ENCODE results near the gene ANO6. TPM values are rescaled to one million over a fixed set of nuclear protein-coding genes. Genes with fewer than 3 reads are reported as not detected.

The ANO6 gene
- polyA plus RNA-seq, 4 donors = 19.9 to 63.3 (median 29.8) TPM

DNA sequence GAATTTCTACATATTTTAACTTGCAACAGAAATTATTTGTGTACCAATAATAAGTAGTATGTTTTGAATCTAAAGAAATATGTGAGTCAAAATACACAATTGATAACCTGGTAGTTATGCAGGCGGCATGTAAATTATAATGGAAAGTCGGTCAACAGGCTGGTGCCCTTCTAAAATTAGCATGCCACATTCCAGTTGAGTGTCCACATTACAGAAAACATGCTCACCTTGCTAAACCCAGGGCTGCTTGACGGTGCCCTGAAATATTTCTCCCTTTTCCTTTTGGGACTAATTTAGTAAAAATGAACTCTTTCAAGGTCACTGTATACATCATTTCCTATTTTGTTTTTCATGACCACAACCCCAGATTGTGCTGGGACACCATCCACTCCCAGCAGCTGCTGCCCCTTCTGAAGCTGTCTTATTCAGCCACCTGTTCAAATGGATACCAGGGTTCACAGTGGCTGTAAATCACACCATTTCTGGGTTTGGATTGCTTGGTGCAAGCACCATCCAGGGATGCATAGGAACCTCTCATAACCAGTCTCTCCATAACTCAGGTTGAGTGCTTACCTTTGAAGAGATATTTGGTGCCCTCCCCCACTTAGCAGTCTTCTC, 110.6 kb downstream of the ANO6 start:
- no peaks in the 10 kb centered on the region for H3K4me1 ChIP-seq (ENCODE audit: control insufficient read depth in 3 of 3, insufficient read depth in 2 of 3, low read depth in 1 of 3, low read length in 2 of 3)
- peaks cover 0 to 4% (median 0%) of the 10 kb centered on the region in 3 donors for H3K36me3 ChIP-seq (ENCODE audit: control insufficient read depth in 3 of 3, insufficient read depth in 2 of 3, low read depth in 1 of 3, low read length in 3 of 3)
- DNase-seq (no peak), FAIRE-seq (no peak)
- H3K9me3 ChIP-seq (ENCODE audit: control insufficient read depth in 2 of 2, insufficient read depth in 1 of 2, low read depth in 1 of 2, low read length in 1 of 2) = no peaks in the 10 kb centered on the region
- no peaks in the 10 kb centered on the region for H3K27me3 ChIP-seq (ENCODE audit: control insufficient read depth in 3 of 3, insufficient read depth in 3 of 3, low read length in 3 of 3)
- no peak overlapping the region for H3K27ac ChIP-seq (ENCODE audit: low read depth in 1 of 3, low read length in 2 of 3)
- H3K4me3 ChIP-seq (ENCODE audit: low read depth in 1 of 3, low read length in 3 of 3) = no peak overlapping the region
- WGBS, 3 donors = 90 to 96% (median 94%) methylated on average over 3 of the region's 3 CpGs

DNA sequence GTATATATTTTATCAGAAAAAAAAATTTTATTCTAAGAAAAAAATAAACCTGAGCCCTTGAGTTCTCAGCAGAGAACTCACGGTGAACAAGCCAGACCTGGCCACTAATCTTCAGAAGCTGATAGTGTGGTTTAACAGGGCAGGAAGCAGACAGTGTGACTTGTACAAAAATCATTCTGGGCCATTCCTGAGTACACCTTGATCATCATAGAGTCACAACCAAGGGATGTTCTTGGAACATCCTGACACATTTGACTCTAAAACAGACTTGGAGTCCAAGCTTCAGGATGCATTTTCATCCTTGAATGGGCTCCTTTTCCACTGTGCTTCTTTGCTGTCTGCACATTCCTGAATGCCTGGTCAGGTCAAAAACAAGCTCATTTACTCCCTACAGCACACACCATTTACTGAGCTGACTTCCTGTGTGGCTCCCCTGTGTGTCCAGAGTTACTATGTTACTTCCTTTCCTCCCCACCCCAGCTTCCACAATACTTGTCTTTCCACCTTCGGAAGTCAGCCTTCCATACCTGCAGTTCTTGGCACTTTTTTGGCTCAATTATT, 112.0 kb downstream of the ANO6 start:
- Histone ChIP-seq H3K27ac (ENCODE audit: low read depth in 1 of 3, low read length in 2 of 3) (no peak overlapping the region), H3K9me3 (ENCODE audit: control insufficient read depth in 2 of 2, insufficient read depth in 1 of 2, low read depth in 1 of 2, low read length in 1 of 2) (no peaks in the 10 kb centered on the region), H3K27me3 (ENCODE audit: control insufficient read depth in 3 of 3, insufficient read depth in 3 of 3, low read length in 3 of 3) (no peaks in the 10 kb centered on the region), H3K4me1 (ENCODE audit: control insufficient read depth in 3 of 3, insufficient read depth in 2 of 3, low read depth in 1 of 3, low read length in 2 of 3) (no peaks in the 10 kb centered on the region), H3K4me3 (ENCODE audit: low read depth in 1 of 3, low read length in 3 of 3) (no peak overlapping the region), H3K36me3 (ENCODE audit: control insufficient read depth in 3 of 3, insufficient read depth in 2 of 3, low read depth in 1 of 3, low read length in 3 of 3) (peaks cover 0 to 9% (median 0%) of the 10 kb centered on the region in 3 donors)
- FAIRE-seq (no peak), DNase-seq (no peak)
- 87 to 94% (median 93%) methylated on average over 2 of the region's 2 CpGs for WGBS, 3 donors

DNA sequence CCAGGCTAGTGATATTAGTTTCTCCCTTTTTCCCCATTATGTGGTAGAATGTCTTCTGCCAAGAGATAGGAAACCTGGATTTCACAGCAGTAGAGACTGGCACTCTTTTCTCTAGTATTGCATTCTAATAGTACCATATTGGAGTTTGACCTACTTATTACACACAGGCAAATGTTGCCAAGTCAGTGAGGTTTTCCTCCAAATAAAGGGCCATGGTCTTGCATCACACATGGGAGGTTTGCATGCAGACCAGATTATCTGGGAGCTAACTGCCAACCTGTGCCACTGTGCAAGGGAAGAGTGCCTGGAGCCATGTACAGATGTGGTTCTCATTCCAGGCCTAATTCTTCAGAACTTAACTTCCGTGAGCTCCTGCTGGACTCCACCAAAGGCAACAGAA, 113.3 kb downstream of the ANO6 start:
- 91 to 100% (median 97%) methylated on average over 1 of the region's 1 CpG for WGBS, 3 donors
- Histone ChIP-seq H3K27me3 (ENCODE audit: control insufficient read depth in 3 of 3, insufficient read depth in 3 of 3, low read length in 3 of 3) (no peaks in the 10 kb centered on the region), H3K36me3 (ENCODE audit: control insufficient read depth in 3 of 3, insufficient read depth in 2 of 3, low read depth in 1 of 3, low read length in 3 of 3) (peaks cover 0 to 9% (median 0%) of the 10 kb centered on the region in 3 donors), H3K27ac (ENCODE audit: low read depth in 1 of 3, low read length in 2 of 3) (no peak overlapping the region), H3K4me1 (ENCODE audit: control insufficient read depth in 3 of 3, insufficient read depth in 2 of 3, low read depth in 1 of 3, low read length in 2 of 3) (no peaks in the 10 kb centered on the region), H3K4me3 (ENCODE audit: low read depth in 1 of 3, low read length in 3 of 3) (no peak overlapping the region), H3K9me3 (ENCODE audit: control insufficient read depth in 2 of 2, insufficient read depth in 1 of 2, low read depth in 1 of 2, low read length in 1 of 2) (no peaks in the 10 kb centered on the region)
- no peak for FAIRE-seq
- DNase-seq = no peak

DNA sequence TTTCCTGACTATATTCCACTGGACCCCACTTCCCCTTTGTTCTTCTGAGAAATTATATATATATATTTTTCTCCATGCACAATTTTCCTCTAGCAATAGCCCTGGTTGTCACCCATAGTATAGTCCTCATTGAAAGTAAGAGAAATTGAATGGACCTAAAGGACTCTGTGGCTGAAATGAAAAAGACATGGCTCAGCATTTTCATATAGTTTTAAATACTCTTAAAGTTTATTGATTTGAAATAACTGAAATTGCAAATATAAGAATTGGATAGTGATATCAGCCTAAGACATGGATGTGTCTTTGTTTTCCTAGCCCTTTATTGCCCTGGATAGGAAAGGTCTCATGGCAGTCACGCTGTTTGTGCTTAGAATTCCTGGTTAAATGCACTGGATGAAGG, 113.8 kb downstream of the ANO6 start:
- H3K4me1 ChIP-seq (ENCODE audit: control insufficient read depth in 3 of 3, insufficient read depth in 2 of 3, low read depth in 1 of 3, low read length in 2 of 3) = no peaks in the 10 kb centered on the region
- H3K27me3 ChIP-seq (ENCODE audit: control insufficient read depth in 3 of 3, insufficient read depth in 3 of 3, low read length in 3 of 3) = no peaks in the 10 kb centered on the region
- FAIRE-seq = no peak
- H3K27ac ChIP-seq (ENCODE audit: low read depth in 1 of 3, low read length in 2 of 3) = no peak overlapping the region
- H3K9me3 ChIP-seq (ENCODE audit: control insufficient read depth in 2 of 2, insufficient read depth in 1 of 2, low read depth in 1 of 2, low read length in 1 of 2) = no peaks in the 10 kb centered on the region
- H3K36me3 ChIP-seq (ENCODE audit: control insufficient read depth in 3 of 3, insufficient read depth in 2 of 3, low read depth in 1 of 3, low read length in 3 of 3) = peaks cover 0 to 7% (median 0%) of the 10 kb centered on the region in 3 donors
- no peak for DNase-seq
- 91 to 100% (median 98%) methylated on average over 1 of the region's 1 CpG for WGBS, 3 donors
- no peak overlapping the region for H3K4me3 ChIP-seq (ENCODE audit: low read depth in 1 of 3, low read length in 3 of 3)

DNA sequence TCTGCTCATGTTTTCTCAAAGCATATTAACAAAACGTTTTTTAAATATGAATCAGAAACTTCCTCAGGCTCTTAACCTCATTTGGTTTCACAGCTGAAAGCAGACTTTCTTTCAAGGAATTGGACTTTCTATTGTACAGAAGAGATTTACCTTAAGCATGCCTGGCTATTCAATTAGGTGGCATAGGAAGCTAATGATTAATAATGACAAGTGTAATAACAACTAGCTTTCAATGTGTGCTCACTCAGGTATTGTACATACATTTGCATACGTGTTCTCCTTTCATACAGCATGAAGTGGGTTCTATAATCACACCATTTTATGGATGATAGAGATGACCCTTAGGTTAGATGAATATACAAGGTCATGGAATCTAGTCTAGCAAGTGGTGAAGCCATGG, 115.7 kb downstream of the ANO6 start:
- Histone ChIP-seq H3K4me1 (ENCODE audit: control insufficient read depth in 3 of 3, insufficient read depth in 2 of 3, low read depth in 1 of 3, low read length in 2 of 3) (no peaks in the 10 kb centered on the region), H3K4me3 (ENCODE audit: low read depth in 1 of 3, low read length in 3 of 3) (no peak overlapping the region), H3K9me3 (ENCODE audit: control insufficient read depth in 2 of 2, insufficient read depth in 1 of 2, low read depth in 1 of 2, low read length in 1 of 2) (no peaks in the 10 kb centered on the region), H3K36me3 (ENCODE audit: control insufficient read depth in 3 of 3, insufficient read depth in 2 of 3, low read depth in 1 of 3, low read length in 3 of 3) (peaks cover 0 to 5% (median 0%) of the 10 kb centered on the region in 3 donors), H3K27me3 (ENCODE audit: control insufficient read depth in 3 of 3, insufficient read depth in 3 of 3, low read length in 3 of 3) (no peaks in the 10 kb centered on the region), H3K27ac (ENCODE audit: low read depth in 1 of 3, low read length in 2 of 3) (no peak overlapping the region)
- FAIRE-seq = no peak
- DNase-seq = no peak
- WGBS, 3 donors = 67 to 73% (median 72%) methylated on average over 2 of the region's 2 CpGs

DNA sequence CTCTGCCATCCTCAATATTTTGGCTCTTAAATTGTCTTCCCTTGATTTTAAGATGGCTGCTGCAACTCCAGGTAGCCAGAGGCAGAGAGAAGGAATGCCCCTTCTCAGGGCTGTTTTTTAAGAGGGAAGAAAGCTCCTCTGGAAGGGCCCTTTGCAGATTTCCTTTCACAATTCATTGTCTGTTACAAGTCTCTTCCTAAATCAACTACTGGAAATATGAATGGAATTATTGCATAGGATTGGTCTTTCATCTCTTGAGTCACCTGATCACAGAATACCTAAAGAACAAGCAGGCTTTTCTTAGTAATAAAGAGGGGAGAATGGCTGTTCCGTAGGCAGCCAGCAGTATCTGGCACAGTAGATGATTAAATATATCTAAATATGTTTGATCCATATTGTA, 118.5 kb downstream of the ANO6 start:
- Histone ChIP-seq H3K36me3 (ENCODE audit: control insufficient read depth in 3 of 3, insufficient read depth in 2 of 3, low read depth in 1 of 3, low read length in 3 of 3) (peaks cover 0 to 7% (median 3%) of the 10 kb centered on the region in 3 donors), H3K27me3 (ENCODE audit: control insufficient read depth in 3 of 3, insufficient read depth in 3 of 3, low read length in 3 of 3) (no peaks in the 10 kb centered on the region), H3K4me3 (ENCODE audit: low read depth in 1 of 3, low read length in 3 of 3) (no peak overlapping the region), H3K9me3 (ENCODE audit: control insufficient read depth in 2 of 2, insufficient read depth in 1 of 2, low read depth in 1 of 2, low read length in 1 of 2) (no peaks in the 10 kb centered on the region), H3K27ac (ENCODE audit: low read depth in 1 of 3, low read length in 2 of 3) (no peak overlapping the region), H3K4me1 (ENCODE audit: control insufficient read depth in 3 of 3, insufficient read depth in 2 of 3, low read depth in 1 of 3, low read length in 2 of 3) (no peaks in the 10 kb centered on the region)
- FAIRE-seq (no peak), DNase-seq (no peak)
- WGBS, 3 donors = 81 to 100% (median 91%) methylated on average over 1 of the region's 1 CpG

DNA sequence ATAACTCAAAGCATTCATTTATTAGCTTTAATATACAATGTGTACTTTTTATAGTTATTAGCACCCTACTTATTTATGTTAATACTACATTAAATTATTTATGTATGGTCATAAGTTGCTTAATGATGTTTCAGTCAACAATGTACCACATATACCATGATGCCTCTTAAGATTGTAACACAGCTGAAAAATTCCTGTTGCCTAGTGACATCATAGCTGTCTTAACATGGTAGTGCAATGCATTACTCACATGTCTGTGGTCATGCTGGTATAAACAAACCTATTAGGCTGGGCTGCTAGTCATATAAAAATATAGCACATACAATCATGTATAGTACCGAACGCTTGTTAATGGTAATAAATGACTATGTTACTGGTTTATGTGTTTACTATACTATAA, 120.4 kb downstream of the ANO6 start:
- H3K4me1 ChIP-seq (ENCODE audit: control insufficient read depth in 3 of 3, insufficient read depth in 2 of 3, low read depth in 1 of 3, low read length in 2 of 3) = no peaks in the 10 kb centered on the region
- FAIRE-seq (no peak), DNase-seq (no peak)
- H3K9me3 ChIP-seq (ENCODE audit: control insufficient read depth in 2 of 2, insufficient read depth in 1 of 2, low read depth in 1 of 2, low read length in 1 of 2) = no peaks in the 10 kb centered on the region
- no peak overlapping the region for H3K4me3 ChIP-seq (ENCODE audit: low read depth in 1 of 3, low read length in 3 of 3)
- 84 to 92% (median 89%) methylated on average over 2 of the region's 2 CpGs for WGBS, 3 donors
- H3K27ac ChIP-seq (ENCODE audit: low read depth in 1 of 3, low read length in 2 of 3) = no peak overlapping the region
- H3K27me3 ChIP-seq (ENCODE audit: control insufficient read depth in 3 of 3, insufficient read depth in 3 of 3, low read length in 3 of 3) = no peaks in the 10 kb centered on the region
- peaks cover 0 to 7% (median 3%) of the 10 kb centered on the region in 3 donors for H3K36me3 ChIP-seq (ENCODE audit: control insufficient read depth in 3 of 3, insufficient read depth in 2 of 3, low read depth in 1 of 3, low read length in 3 of 3)

DNA sequence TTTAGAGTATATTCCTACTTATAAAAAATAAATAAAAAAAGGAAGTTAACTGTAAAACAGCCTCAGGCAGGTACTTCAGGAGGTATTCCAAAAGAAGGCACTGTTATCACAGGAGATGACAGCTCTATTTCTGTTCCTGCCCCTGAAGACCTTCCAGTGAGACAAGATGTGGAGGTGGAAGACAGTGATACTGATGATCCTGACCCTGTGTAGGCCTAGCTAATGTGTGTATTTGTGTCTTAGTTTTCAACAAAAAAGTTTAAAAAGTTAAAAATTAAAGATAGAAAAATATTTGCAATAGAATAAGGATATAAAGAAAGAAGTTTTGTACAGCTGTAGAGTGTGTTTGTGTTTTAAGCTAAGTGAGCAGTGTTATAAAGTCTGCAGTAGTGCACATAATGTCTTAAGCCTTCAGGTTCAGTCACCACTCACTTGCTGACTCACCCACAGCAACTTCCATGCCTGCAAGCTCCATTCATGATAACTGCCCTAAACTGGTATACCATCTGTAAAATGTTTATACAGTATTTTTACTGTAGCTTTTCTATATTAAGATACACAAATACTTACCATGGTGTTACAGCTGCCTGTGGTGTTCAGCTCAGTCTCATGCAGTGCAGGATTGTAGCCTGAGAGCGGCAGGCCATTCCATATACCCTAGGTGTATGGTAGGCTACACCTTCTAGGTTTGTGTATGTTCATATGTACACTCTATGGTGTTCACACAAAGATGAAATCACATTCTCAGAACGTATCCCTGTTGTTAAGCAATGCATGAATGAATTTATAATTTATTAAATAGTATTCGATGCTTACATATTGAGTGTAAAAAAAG, 121.1 kb downstream of the ANO6 start:
- no peak overlapping the region for H3K27ac ChIP-seq (ENCODE audit: low read depth in 1 of 3, low read length in 2 of 3)
- peaks cover 0 to 4% (median 3%) of the 10 kb centered on the region in 3 donors for H3K36me3 ChIP-seq (ENCODE audit: control insufficient read depth in 3 of 3, insufficient read depth in 2 of 3, low read depth in 1 of 3, low read length in 3 of 3)
- no peaks in the 10 kb centered on the region for H3K4me1 ChIP-seq (ENCODE audit: control insufficient read depth in 3 of 3, insufficient read depth in 2 of 3, low read depth in 1 of 3, low read length in 2 of 3)
- WGBS, 3 donors = 94 to 97% (median 95%) methylated on average over 3 of the region's 3 CpGs
- FAIRE-seq (no peak), DNase-seq (no peak)
- H3K4me3 ChIP-seq (ENCODE audit: low read depth in 1 of 3, low read length in 3 of 3) = no peak overlapping the region
- no peaks in the 10 kb centered on the region for H3K27me3 ChIP-seq (ENCODE audit: control insufficient read depth in 3 of 3, insufficient read depth in 3 of 3, low read length in 3 of 3)
- no peaks in the 10 kb centered on the region for H3K9me3 ChIP-seq (ENCODE audit: control insufficient read depth in 2 of 2, insufficient read depth in 1 of 2, low read depth in 1 of 2, low read length in 1 of 2)
